Caki2 (cell line): ENCODE data around the gene LRRC57. TPM values are rescaled to one million over a fixed set of nuclear protein-coding genes. Genes with fewer than 3 reads are reported as not detected.

Experiments used
- DNase-seq: peaks from one replicate; pipeline ENCODE4 v3.0.0-alpha.2; 2015; ENCODE audit warnings: low read depth
- in situ Hi-C: cut with HindIII; loops from 2 replicates; pipeline ENCODE4 v1.10.0; 2016; ENCODE audit warnings: low sequenced_read_pairs, low pct_unique_long_range_greater_than_20kb, mixed read lengths
- total RNA-seq: library from RNA; depleted of rRNA; stranded (reverse); fragments of >200 nt; shearing (Covaris generic); gene quantifications from 2 replicates; pipeline ENCODE4 v1.2.3, GENCODE V29; 2014; ENCODE audit warnings: low replicate concordance; rRNA removed

LRRC57 gene
- total RNA-seq = 9.3 and 22.5 TPM in 2 replicates

DNA sequence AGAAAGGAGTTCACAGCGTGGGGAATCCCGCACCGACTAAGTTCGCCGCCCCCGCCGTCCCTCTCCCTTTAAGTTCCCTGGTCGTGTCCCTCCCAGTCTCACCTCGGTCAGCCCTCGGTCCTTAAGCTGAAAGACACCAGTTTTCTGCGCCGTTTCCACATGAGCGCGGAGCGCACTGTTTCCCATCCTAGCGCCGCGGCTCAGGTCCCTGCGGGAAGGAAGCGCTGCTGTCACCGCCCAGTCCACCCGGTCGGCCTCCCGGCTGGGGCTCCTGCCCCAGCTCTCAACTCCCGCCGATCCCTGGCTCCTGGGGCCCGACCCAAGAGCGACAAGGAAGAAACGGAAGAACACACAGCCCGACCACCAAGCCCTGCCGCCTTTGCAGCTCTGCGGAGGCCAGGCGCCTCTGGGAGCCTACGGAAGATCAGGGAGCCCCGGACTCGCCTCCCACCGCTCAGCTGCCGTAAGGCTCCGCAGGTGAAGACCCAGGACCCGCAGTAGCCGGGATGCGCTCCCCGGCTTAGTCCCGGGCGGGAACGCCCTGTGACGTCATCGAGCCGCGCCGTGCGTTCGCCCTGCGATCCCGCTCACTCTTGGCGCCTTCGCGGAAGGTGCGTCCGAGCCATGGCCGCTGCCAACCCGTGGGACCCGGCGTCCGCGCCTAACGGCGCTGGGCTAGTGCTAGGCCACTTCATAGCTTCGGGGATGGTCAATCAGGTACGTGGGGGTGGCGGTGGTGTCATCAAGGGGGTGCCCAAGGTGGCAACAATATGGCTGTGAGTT, at the start of gene LRRC57, which contains the start of gene HAUS2:
Gene LRRC57, minus strand, starts transcription at position 545 of the 783 bp plus-strand sequence. Its CDS starts 359 bp downstream, at position 186.
Gene HAUS2, plus strand, starts transcription at position 590 of the 783 bp plus-strand sequence. Its CDS starts 35 bp downstream, at position 625.
- DNase-seq = peak; percentile 83
- in situ Hi-C loops = no loop called here

DNA sequence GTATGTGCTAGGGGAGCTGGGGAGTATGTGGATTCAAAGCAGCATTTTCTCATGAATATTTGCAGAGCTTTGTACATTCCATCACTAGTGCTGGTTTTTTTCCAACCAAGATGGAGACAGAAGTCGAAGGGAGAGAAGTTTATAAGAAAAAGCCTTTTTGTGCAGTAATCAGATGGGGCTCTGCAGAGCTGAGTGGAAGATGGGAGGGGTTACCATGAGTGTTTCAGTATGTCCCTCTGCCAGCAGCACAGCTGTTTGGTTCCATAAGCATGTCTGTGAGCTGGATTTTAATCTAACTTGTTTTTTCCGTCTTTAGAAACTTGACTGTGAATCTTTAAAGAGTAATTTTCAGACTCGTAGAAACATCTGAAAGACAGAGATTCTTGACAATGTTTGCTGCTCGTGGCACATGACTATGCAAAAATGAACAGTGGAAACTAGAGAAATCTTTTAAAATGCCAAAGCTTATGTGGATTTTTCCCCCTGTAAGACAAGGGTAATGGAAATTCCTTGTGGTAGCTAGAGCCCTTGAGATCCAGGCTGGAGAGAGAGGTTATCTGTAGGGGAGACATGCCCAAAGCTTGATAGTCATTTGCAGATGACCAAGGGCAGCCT, 47.1 kb upstream of the LRRC57 start:
- DNase-seq = no peak
- in situ Hi-C loops = no loop called here

DNA sequence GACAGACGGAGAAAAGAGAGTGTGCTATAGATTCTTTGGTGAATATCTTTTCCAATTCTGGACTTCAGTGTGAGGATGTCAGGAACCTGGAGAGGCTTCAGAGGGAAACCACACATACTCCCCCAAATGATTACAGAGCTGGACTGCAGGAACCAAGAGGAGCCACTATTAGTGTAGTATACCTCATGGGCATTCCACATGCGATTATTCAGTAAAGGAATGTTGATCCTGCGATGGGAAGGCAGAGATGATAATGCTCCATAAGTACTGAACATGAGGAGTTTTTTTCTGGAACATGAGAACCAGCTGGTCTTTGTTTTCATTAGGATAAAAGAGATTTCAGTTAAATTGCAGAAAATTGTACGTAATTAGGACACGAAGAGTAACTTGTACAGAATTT, 45.5 kb upstream of the LRRC57 start:
- in situ Hi-C loops = no loop called here
- no peak for DNase-seq

DNA sequence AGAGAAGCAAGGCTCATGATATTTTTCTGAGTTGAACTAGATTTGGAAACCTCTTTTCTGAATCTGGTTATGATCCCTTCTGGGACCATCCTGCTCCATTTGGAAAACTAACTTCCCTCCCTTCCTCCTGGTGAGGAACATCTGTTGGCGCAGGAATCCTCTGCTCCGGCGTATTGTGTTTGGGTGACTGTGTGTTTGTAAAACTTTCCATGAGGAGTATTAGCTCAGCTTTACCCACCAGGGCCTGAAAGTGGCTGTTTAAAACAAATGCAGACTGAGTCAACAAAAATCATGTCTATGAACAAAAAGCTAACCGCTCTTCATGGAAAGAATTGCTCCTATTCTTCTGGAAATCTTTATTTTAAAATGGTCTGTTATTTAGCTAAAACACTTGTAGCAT, 44.5 kb upstream of the LRRC57 start:
- DNase-seq = no peak
- in situ Hi-C loops = no loop called here

DNA sequence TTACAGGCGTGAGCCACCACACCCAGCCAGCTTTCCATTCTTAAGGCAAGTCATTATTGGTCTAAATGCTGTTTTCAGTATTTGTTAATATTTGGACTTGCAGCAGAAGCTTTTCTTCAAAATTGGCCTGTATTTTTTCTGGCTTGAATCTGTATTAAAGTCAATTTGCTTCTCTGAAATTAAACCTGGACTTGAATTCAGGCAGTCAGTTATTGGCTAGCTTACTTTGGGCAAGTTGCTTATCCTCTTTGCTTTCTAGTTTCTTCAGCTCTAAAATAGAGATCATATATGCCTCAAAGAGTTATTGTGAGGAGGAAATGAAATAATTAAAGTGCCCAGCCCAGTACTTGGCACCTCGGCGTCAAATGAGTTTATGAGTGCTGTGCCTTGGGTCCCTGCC, 44.1 kb upstream of the LRRC57 start:
- in situ Hi-C loops = no loop called here
- DNase-seq = no peak

DNA sequence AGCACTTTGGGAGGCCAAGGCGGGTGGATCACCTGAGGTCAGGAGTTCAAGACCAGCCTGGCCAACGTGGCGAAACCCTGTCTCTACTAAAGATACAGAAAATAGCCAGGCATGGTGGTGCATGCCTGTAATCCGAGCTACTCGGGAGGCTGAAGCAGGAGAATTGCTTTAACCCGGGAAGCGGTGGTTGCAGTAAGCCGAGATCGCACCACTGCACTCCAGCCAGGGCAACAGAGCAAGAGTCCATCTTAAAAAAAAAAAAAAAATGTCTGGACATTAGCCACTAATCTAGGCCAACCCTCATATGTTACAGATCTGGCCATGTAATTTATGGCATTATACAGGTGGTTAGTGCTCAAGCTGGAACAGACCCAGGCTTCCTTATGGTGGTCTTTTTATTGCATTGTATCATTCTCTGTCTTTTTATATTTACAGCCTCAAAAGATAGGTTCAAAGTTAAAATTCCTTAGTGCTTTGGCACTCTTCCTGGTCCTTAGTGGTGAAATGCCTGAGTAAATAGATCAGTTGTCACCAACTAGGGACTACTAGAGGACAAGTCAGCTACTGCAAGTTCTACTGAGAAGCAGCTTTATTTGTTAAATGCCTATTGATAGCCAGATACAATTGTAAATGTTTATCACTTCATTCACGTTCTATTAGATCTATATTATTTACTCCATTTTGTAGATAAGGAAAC, 42.8 kb upstream of the LRRC57 start:
- in situ Hi-C loops = no loop called here
- peak; percentile 4 for DNase-seq

DNA sequence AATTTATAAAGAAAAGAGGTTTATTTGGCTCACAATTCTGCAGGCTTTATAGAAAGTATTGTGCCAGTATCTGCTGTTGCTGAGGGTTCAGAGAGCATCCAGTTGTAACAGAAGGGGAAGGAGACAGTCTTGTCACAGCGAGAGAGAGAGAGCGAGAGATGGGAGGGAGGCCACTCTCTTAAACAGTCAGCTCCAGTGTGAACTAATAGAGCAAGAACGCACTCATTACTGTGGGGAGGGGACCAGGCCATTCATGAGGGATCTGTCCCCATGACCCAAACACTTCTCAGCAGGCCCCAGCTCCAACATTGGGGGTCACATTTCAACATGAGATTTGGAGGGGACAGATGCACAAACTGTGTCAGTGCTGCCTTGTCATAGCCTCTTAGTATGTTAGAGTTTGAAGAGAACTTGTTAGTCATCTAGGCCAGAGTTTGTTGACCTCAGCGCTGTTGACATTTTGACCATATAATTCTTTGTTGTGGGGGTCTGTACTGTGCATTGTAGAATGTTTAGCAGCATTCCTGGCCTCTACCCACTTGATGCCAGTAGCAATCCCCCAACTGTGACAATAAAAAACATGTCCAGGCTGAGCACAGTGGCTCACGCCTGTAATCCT, 42.1 kb upstream of the LRRC57 start:
- DNase-seq = no peak
- in situ Hi-C loops = no loop called here

DNA sequence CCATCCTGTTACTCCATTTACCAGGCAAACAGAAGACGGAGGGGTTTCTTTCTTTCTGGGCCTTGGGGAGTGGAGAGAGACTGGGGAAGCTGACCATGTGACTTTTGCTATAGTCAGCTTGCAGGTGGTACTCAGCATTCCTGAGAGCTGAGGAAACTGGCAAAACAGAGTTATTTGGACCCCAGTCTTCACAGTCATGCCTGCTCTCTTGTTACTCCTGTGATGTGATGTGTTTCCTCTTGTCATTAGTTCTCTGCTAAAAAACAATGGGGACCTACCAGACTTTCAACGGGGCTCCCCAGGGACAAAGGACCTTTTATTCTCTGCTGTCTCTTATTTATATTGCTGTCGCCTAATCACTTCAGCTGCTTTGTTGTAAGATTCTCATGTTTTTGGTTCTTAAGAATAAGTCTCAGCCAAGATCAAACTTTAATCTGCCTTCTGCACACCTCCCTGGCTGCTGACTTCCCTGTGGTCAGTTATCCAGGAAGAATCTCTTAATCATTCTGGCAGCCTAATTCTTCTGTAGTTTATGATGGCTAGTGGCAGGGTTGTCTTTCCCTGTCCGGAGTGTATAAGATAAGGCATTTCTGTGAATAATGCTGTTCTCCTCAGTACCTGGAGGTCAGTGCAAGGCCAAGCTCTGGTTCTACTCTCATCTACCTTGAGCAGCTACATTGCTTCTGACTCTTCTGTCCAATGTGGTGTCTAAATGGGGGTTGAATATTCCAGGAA, 35.6 kb upstream of the LRRC57 start:
- no peak for DNase-seq
- in situ Hi-C loops = no loop called here

DNA sequence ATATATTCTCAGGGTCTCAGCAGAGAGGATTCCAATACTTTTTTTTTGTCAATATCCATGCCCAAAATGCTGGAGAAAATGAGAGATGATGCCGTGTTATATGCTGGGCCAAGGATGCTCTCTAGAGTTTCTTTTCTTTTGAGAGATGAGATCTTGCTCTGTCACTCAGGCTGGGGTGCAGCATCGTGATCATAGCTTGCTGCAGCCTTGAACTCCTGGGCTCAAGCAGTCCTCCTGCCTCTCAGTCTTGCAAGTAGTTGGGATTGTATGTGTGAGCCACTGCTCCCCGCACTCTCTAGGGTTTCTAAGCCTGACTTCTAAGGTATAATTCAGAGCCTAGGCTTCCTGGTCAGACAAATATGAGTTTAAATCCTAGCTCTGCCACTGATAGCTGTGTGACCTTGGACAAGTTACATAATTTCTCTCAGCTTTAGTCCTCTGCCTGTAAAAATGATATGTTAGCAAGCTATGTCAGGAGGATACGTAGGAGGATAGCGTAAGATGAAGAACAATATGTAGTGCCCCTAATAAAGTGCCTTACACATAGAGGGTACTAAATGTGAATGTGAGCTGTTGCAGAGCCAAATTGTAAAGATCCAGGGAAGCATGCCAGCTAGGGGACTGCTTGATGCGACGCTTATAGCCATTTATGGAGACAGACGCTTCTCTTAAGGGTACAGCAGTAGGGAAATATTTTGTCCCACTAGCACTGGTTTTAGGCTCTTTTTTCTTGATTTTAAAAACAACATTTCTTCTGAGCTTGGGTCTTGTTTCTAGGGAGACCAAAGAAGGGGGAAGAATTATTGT, 34.2 kb upstream of the LRRC57 start:
- in situ Hi-C loops = no loop called here

DNA sequence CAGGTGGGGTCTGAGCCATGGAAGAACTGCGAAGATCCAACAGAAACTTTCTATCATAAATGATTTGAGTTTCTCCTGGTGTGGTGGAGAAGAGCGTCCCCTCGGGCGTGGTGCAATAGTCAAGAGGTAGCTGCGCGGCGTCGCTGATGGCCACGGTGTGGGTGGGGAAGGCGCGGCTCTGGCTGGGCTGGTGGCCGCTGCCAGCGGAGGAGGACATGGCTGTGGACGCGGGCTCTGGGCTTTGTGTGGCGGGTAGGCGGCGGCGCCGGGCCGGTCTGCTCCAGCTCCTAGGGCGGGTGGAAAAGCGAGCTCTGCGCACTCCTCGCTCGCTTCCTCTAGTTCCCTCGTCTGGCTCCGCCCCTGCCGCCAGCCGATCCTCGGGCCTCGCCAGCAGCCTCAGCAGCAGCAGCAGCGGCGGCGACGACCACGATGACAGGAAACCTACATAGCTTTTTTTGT, 32.7 kb upstream of the LRRC57 start:
- in situ Hi-C loops = no loop called here
- peak; percentile 57 for DNase-seq

More for the DNA sequence above, 34.2 kb upstream of the LRRC57 start:
- DNase-seq = no peak

DNA sequence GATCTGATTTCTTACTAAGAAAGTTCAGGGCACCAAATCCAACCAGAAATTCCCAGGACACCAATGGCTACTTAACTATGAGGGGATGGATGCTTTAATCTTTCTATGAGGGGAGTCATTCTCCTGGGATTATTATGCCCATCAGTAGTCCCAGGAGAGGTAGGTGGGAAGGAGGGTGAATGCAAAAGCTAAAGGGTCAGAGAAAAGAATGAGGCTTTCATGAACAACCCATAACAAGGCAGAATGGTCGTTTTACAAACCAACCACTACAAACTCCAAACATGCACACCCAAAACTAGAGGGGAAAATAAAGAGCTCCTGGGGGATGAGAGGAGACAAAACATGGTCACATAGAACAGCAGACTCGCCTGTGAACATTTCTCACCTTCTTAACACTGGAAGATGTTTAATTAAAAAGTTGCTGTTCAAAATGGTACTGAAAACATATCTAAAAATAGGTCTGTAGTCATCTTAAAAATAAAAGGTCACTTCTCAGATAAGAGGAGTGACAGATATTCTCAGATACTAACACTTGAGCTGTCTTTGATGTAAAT, 30.5 kb upstream of the LRRC57 start:
- in situ Hi-C loops = no loop called here
- no peak for DNase-seq

DNA sequence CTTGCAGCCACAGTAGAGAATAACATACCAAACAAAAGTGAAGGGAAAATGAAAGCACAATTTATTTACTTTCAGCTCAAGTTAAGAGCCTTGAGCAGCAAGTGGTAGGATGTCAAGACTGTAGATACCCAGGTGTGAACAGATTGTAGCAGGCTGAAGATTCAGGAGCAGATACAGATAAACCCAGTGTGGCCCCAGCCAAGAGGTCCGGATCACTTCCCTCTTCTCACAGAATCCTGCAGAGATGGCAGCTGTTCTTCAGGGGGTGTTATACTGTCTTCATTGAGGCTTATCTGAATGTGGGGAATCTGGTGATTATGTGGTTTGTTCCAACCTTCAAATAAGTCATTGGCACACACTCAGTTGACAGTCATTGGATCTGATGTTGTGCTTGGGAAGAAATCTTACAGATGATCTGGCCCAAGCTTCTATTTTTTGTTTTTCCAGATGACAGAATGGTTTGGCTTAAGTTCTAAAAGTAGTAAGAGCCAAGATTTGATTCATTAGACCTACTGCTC, 29.0 kb upstream of the LRRC57 start:
- in situ Hi-C loops = no loop called here
- DNase-seq = no peak

DNA sequence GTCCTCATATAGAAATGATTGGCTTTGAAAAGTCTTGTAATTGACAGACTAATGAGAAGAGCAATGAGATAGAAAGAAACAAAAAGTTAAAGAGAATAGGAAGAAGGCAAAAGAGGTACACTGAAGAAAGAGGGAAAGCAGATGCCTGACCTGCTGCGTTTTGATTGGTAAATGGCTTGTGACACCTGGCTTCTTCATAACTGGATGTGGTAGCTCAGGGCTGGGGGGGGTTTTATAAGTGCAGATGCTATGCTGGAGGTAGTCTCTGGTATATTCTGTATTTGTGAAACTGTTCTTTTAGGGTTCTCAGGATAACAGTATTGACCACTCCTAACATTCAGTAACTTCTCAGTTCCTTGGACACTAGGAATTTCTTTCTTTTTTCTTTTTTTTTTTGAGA, 28.2 kb upstream of the LRRC57 start:
- no peak for DNase-seq
- in situ Hi-C loops = no loop called here

DNA sequence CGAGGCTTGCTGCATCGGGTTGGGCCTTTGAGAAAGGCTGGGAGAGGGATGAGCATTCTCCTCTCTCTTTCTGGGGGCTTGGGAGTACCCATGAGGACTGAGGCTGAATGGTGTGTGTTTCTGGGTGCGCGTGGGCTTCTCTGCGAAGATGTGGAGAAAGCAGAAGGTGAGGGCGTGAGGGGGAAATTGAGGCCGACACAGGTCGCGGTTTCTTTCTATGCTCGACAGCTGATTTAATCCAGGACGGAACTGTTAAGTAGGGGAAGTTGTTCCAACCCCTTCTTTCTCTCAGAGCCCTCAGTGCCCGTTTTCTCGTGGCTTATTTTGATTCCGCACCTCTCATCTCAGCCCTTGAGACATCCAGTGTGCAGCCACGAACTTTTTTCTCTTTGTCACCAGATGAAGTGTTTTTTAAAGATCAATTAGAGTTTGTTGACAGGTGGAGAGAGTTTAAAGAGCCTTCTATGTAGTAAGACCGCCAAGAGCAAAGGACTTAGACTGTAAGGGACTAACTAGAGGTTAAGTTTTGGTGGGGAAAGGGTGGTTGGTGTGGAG, 27.5 kb upstream of the LRRC57 start:
- in situ Hi-C loops = no loop called here
- DNase-seq = no peak

DNA sequence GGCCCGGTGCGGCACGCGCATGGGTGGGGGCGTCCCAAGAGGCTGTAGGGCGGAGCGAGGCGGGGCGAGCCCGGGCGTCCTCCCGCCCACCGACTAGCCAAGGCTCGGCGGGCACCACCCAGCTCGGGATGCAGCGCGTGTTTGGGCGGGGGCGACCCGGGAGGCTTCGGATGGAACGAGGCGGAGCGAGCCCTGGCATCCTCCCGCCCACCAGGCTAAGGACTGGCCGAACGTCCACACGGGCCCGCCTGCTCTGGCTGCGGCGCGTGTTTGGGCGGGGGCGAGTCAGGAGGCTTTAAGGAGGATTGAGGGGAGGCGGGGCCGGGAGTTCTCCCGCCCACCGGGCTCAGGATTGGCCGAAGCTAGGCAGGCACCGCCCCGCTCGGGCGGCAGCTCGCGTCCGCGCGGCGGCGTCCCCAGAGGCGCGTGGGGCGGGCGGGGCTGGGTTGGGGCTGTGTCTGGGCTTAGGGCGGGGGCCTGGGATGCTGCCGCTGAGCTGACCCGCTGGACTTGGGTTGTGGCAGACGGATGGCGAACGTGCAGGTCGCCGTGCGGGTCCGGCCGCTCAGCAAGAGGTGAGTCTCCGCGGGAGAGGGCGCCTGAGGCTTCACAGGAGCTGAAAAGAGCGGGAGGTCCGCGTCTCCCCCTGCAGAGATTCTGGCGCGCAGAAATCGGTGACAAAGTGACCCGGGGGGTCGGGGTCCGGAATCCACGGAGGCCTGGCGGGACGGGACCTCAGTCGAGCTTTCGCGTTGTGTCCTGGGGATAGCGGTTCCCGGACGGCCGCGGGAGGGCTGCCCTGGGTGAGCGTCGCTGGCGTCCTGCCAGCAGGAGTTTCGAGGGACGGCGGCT, 26.8 kb upstream of the LRRC57 start, which contains the start of gene STARD9:
Gene STARD9, plus strand, starts transcription at position 419 of the 852 bp plus-strand sequence. Its CDS starts 110 bp downstream, at position 529.
- in situ Hi-C loops = no loop called here
- peak; percentile 99 for DNase-seq
